WTC11 (cell line): ENCODE data around the gene ARFIP1. TPM values are rescaled to one million over a fixed set of nuclear protein-coding genes. Genes with fewer than 3 reads are reported as not detected.

Experiments used
- ATAC-seq: fragments of 200-7000 bp; cut with Tn5 transposase; 2 replicates; pipeline ENCODE4 v1.10.0; 2021; ENCODE audit warnings: mild to moderate bottlenecking, moderate library complexity
- CTCF ChIA-PET: fragments of 300-600 bp; sonication (Branson Sonifier 250); formaldehyde crosslinking; loops from one replicate; lab custom pipeline; 2021; ENCODE audit warnings: antibody characterized with exemption; lab: Charles Lee
- POLR2A ChIA-PET: fragments of 350-600 bp; sonication (Branson Sonifier 250); formaldehyde crosslinking; loops from one replicate; lab custom pipeline; 2021; ENCODE audit warnings: antibody characterized with exemption; lab: Charles Lee
- DNase-seq: peaks from one replicate; pipeline ENCODE4 v3.0.0; 2021; ENCODE audit warnings: low spot score
- H3K27ac Mint-ChIP-seq: 2 replicates; pipeline ENCODE4 v1.8.0; 2021; ENCODE audit warnings: mixed read lengths
- H3K27me3 Mint-ChIP-seq: 2 replicates; pipeline ENCODE4 v1.8.0; 2021; ENCODE audit warnings: low read depth, mild to moderate bottlenecking, moderate library complexity, mixed read lengths
- H3K36me3 Mint-ChIP-seq: 2 replicates; pipeline ENCODE4 v1.8.0; 2021; ENCODE audit warnings: mixed read lengths
- H3K4me1 Mint-ChIP-seq: 2 replicates; pipeline ENCODE4 v1.8.0; 2022; ENCODE audit warnings: mixed read lengths
- H3K4me3 Mint-ChIP-seq: 2 replicates; pipeline ENCODE4 v1.8.0; 2021; ENCODE audit warnings: mild to moderate bottlenecking, moderate library complexity, mixed read lengths
- H3K9me3 Mint-ChIP-seq: 2 replicates; pipeline ENCODE4 v1.8.0; 2021; ENCODE audit warnings: mixed read lengths
- ATF1 ChIP-seq: sonication (generic); formaldehyde crosslinking; IDR thresholded peaks from 2 replicates; pipeline ENCODE4 v1.8.1; 2023; ENCODE audit warnings: mild to moderate bottlenecking, moderate library complexity, missing genetic modification reagents
- EMX1 ChIP-seq: fragments of 250-450 bp; sonication (Bioruptor Pico); IDR thresholded peaks from 2 replicates; pipeline ENCODE4 v1.8.0; 2021; ENCODE audit warnings: mild to moderate bottlenecking
- GRHL2 ChIP-seq: fragments of 250-450 bp; sonication (Bioruptor Pico); IDR thresholded peaks from 2 replicates; pipeline ENCODE4 v1.8.0; 2022; ENCODE audit warnings: mild to moderate bottlenecking, moderate library complexity; ENCODE audit not compliant: insufficient replicate concordance, severe bottlenecking
- MXD4 ChIP-seq: fragments of 250-450 bp; sonication (Bioruptor Pico); IDR thresholded peaks from 2 replicates; pipeline ENCODE4 v1.8.0; 2021; ENCODE audit warnings: mild to moderate bottlenecking, moderate library complexity, borderline replicate concordance
- NFATC4 ChIP-seq: fragments of 250-450 bp; sonication (Bioruptor Pico); IDR thresholded peaks from 2 replicates; pipeline ENCODE4 v1.9.0; 2021; ENCODE audit warnings: mild to moderate bottlenecking
- OVOL2 ChIP-seq: fragments of 250-450 bp; sonication (Bioruptor Pico); IDR thresholded peaks from 2 replicates; pipeline ENCODE4 v1.9.0; 2021; ENCODE audit warnings: mild to moderate bottlenecking, borderline replicate concordance
- RELA ChIP-seq: sonication (generic); formaldehyde crosslinking; IDR thresholded peaks from 2 replicates; pipeline ENCODE4 v1.8.1; 2022; ENCODE audit warnings: missing genetic modification reagents, mild to moderate bottlenecking, borderline replicate concordance
- TEAD1 ChIP-seq: sonication (generic); formaldehyde crosslinking; IDR thresholded peaks from 2 replicates; pipeline ENCODE4 v1.8.0; 2022; ENCODE audit warnings: mild to moderate bottlenecking, missing genetic modification reagents
- ZBTB21 ChIP-seq: sonication (generic); formaldehyde crosslinking; IDR thresholded peaks from 2 replicates; pipeline ENCODE4 v1.8.1; 2023; ENCODE audit warnings: mild to moderate bottlenecking, missing genetic modification reagents, borderline replicate concordance
- ZNF232 ChIP-seq: sonication (generic); formaldehyde crosslinking; IDR thresholded peaks from 2 replicates; pipeline ENCODE4 v1.8.0; 2022; ENCODE audit warnings: mild to moderate bottlenecking, missing genetic modification reagents
- ZNF317 ChIP-seq: sonication (generic); formaldehyde crosslinking; IDR thresholded peaks from 2 replicates; pipeline ENCODE4 v1.8.1; 2023; ENCODE audit warnings: low read depth, mild to moderate bottlenecking, moderate library complexity, missing genetic modification reagents, borderline replicate concordance
- total RNA-seq: library from RNA; stranded (reverse); gene quantifications from 3 replicates; pipeline ENCODE4 v1.2.3, GENCODE V29; 2021
- TF ChIP-seq, protein P1 (sequence below): fragments of 250-450 bp; sonication (Bioruptor Pico); IDR thresholded peaks from 2 replicates; pipeline ENCODE4 v1.9.0; 2021; ENCODE audit warnings: mild to moderate bottlenecking
- TF ChIP-seq, protein P2 (sequence below): sonication (generic); formaldehyde crosslinking; IDR thresholded peaks from 2 replicates; pipeline ENCODE4 v1.8.1; 2022; ENCODE audit warnings: mild to moderate bottlenecking, moderate library complexity, missing genetic modification reagents
- TF ChIP-seq, protein P3 (sequence below): sonication (generic); formaldehyde crosslinking; IDR thresholded peaks from 2 replicates; pipeline ENCODE4 v1.8.0; 2022; ENCODE audit warnings: missing genetic modification reagents
- TF ChIP-seq, protein P4 (sequence below): sonication (generic); formaldehyde crosslinking; conservative IDR thresholded peaks from 2 replicates; pipeline ENCODE4 v1.8.1; 2022; ENCODE audit warnings: mild to moderate bottlenecking, missing genetic modification reagents
- TF ChIP-seq, protein P5 (sequence below): sonication (generic); formaldehyde crosslinking; IDR thresholded peaks from 2 replicates; pipeline ENCODE4 v1.8.1; 2022; ENCODE audit warnings: low read depth, mild to moderate bottlenecking, moderate library complexity, missing genetic modification reagents, borderline replicate concordance
- TF ChIP-seq, protein P6 (sequence below): fragments of 250-450 bp; sonication (Bioruptor Pico); IDR thresholded peaks from 2 replicates; pipeline ENCODE4 v1.9.0; 2021; ENCODE audit warnings: mild to moderate bottlenecking, borderline replicate concordance
- TF ChIP-seq, protein P7 (sequence below): fragments of 250-450 bp; sonication (Bioruptor Pico); IDR thresholded peaks from 2 replicates; pipeline ENCODE4 v2.1.2; 2022; ENCODE audit warnings: mild to moderate bottlenecking, moderate library complexity

The ARFIP1 gene
- total RNA-seq, 1 experiment from 2014 or later, result 35.3 TPM

DNA sequence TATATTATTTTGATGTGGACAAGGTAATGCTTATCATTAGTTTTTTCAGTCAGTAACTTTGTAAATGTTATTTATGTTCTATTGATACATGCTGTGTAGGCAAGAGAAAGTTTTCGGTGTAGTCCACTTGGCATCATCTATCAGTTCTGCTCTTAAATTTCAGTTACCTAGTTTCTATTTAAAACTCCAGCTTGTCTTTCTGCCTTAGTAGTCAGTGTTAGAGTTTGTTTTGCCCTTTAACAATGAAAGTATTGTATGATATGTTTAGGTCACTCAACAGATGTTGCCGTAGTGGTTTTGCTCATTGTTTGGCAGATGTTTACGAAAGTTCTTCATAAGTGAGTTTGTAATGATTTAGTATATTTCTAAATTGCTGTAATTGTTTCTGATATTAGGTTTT, 121.5 kb downstream of the ARFIP1 start (continued):
- TF ChIP-seq, protein P1, sequence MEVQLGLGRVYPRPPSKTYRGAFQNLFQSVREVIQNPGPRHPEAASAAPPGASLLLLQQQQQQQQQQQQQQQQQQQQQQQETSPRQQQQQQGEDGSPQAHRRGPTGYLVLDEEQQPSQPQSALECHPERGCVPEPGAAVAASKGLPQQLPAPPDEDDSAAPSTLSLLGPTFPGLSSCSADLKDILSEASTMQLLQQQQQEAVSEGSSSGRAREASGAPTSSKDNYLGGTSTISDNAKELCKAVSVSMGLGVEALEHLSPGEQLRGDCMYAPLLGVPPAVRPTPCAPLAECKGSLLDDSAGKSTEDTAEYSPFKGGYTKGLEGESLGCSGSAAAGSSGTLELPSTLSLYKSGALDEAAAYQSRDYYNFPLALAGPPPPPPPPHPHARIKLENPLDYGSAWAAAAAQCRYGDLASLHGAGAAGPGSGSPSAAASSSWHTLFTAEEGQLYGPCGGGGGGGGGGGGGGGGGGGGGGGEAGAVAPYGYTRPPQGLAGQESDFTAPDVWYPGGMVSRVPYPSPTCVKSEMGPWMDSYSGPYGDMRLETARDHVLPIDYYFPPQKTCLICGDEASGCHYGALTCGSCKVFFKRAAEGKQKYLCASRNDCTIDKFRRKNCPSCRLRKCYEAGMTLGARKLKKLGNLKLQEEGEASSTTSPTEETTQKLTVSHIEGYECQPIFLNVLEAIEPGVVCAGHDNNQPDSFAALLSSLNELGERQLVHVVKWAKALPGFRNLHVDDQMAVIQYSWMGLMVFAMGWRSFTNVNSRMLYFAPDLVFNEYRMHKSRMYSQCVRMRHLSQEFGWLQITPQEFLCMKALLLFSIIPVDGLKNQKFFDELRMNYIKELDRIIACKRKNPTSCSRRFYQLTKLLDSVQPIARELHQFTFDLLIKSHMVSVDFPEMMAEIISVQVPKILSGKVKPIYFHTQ (CRISPR knock-in tag), result no peak
- TF ChIP-seq MXD4 (CRISPR knock-in tag), result no peak
- TF ChIP-seq ZBTB21 (CRISPR knock-in tag), result no peak
- TF ChIP-seq EMX1 (CRISPR knock-in tag), result no peak
- no peak for TF ChIP-seq ZNF232 (CRISPR knock-in tag)

DNA sequence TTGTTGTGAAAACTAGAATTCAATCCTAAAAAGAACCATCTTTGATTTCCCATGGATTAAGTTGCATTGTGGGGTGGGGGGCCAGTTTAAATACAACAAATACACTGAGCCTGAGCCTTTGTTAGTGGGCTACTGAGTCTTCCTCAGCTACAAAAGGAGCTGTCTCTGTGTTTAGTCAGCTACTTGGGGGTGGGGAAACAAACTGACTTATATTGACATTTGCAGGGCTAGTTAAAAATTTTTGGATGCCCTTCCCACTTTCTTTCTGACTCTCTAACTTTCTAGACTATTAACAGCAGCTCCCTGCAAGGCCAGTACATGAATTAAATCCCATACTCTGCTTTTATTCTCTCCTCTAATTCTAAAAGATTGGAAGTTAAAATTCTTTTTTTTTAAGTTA, 123.9 kb downstream of the ARFIP1 start:
- no peak overlapping the region for H3K27ac Mint-ChIP-seq
- ChIA-PET POLR2A (no interaction called here), CTCF (no interaction called here)
- DNase-seq (no peak), ATAC-seq (no peak)
- no peaks in the 10 kb centered on the region for H3K27me3 Mint-ChIP-seq
- H3K9me3 Mint-ChIP-seq, result peaks cover 4% of the 10 kb centered on the region
- no peak overlapping the region for H3K4me3 Mint-ChIP-seq
- peaks cover 7% of the 10 kb centered on the region for H3K36me3 Mint-ChIP-seq
- peaks cover 10% of the 10 kb centered on the region for H3K4me1 Mint-ChIP-seq
- TF ChIP-seq, protein P2, sequence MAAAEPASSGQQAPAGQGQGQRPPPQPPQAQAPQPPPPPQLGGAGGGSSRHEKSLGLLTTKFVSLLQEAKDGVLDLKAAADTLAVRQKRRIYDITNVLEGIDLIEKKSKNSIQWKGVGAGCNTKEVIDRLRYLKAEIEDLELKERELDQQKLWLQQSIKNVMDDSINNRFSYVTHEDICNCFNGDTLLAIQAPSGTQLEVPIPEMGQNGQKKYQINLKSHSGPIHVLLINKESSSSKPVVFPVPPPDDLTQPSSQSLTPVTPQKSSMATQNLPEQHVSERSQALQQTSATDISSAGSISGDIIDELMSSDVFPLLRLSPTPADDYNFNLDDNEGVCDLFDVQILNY, result no peak
- TF ChIP-seq, protein P1 (CRISPR knock-in tag), result no peak
- TF ChIP-seq, protein P3, sequence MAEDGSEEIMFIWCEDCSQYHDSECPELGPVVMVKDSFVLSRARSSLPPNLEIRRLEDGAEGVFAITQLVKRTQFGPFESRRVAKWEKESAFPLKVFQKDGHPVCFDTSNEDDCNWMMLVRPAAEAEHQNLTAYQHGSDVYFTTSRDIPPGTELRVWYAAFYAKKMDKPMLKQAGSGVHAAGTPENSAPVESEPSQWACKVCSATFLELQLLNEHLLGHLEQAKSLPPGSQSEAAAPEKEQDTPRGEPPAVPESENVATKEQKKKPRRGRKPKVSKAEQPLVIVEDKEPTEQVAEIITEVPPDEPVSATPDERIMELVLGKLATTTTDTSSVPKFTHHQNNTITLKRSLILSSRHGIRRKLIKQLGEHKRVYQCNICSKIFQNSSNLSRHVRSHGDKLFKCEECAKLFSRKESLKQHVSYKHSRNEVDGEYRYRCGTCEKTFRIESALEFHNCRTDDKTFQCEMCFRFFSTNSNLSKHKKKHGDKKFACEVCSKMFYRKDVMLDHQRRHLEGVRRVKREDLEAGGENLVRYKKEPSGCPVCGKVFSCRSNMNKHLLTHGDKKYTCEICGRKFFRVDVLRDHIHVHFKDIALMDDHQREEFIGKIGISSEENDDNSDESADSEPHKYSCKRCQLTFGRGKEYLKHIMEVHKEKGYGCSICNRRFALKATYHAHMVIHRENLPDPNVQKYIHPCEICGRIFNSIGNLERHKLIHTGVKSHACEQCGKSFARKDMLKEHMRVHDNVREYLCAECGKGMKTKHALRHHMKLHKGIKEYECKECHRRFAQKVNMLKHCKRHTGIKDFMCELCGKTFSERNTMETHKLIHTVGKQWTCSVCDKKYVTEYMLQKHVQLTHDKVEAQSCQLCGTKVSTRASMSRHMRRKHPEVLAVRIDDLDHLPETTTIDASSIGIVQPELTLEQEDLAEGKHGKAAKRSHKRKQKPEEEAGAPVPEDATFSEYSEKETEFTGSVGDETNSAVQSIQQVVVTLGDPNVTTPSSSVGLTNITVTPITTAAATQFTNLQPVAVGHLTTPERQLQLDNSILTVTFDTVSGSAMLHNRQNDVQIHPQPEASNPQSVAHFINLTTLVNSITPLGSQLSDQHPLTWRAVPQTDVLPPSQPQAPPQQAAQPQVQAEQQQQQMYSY (CRISPR knock-in tag), result no peak
- TF ChIP-seq OVOL2, result no peak
- no peak for TF ChIP-seq GRHL2 (CRISPR knock-in tag)
- TF ChIP-seq, protein P4, sequence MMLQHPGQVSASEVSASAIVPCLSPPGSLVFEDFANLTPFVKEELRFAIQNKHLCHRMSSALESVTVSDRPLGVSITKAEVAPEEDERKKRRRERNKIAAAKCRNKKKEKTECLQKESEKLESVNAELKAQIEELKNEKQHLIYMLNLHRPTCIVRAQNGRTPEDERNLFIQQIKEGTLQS, result no peak
- TF ChIP-seq, protein P5, sequence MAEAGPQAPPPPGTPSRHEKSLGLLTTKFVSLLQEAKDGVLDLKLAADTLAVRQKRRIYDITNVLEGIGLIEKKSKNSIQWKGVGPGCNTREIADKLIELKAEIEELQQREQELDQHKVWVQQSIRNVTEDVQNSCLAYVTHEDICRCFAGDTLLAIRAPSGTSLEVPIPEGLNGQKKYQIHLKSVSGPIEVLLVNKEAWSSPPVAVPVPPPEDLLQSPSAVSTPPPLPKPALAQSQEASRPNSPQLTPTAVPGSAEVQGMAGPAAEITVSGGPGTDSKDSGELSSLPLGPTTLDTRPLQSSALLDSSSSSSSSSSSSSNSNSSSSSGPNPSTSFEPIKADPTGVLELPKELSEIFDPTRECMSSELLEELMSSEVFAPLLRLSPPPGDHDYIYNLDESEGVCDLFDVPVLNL (CRISPR knock-in tag), result no peak
- TF ChIP-seq TEAD1, result no peak
- no peak for TF ChIP-seq NFATC4 (CRISPR knock-in tag)
- no peak for TF ChIP-seq ZNF232 (CRISPR knock-in tag)
- TF ChIP-seq ATF1, result no peak
- no peak for TF ChIP-seq ZNF317
- no peak for TF ChIP-seq RELA (CRISPR knock-in tag)
- TF ChIP-seq, protein P6, sequence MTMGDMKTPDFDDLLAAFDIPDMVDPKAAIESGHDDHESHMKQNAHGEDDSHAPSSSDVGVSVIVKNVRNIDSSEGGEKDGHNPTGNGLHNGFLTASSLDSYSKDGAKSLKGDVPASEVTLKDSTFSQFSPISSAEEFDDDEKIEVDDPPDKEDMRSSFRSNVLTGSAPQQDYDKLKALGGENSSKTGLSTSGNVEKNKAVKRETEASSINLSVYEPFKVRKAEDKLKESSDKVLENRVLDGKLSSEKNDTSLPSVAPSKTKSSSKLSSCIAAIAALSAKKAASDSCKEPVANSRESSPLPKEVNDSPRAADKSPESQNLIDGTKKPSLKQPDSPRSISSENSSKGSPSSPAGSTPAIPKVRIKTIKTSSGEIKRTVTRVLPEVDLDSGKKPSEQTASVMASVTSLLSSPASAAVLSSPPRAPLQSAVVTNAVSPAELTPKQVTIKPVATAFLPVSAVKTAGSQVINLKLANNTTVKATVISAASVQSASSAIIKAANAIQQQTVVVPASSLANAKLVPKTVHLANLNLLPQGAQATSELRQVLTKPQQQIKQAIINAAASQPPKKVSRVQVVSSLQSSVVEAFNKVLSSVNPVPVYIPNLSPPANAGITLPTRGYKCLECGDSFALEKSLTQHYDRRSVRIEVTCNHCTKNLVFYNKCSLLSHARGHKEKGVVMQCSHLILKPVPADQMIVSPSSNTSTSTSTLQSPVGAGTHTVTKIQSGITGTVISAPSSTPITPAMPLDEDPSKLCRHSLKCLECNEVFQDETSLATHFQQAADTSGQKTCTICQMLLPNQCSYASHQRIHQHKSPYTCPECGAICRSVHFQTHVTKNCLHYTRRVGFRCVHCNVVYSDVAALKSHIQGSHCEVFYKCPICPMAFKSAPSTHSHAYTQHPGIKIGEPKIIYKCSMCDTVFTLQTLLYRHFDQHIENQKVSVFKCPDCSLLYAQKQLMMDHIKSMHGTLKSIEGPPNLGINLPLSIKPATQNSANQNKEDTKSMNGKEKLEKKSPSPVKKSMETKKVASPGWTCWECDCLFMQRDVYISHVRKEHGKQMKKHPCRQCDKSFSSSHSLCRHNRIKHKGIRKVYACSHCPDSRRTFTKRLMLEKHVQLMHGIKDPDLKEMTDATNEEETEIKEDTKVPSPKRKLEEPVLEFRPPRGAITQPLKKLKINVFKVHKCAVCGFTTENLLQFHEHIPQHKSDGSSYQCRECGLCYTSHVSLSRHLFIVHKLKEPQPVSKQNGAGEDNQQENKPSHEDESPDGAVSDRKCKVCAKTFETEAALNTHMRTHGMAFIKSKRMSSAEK, result no peak
- TF ChIP-seq, protein P7, sequence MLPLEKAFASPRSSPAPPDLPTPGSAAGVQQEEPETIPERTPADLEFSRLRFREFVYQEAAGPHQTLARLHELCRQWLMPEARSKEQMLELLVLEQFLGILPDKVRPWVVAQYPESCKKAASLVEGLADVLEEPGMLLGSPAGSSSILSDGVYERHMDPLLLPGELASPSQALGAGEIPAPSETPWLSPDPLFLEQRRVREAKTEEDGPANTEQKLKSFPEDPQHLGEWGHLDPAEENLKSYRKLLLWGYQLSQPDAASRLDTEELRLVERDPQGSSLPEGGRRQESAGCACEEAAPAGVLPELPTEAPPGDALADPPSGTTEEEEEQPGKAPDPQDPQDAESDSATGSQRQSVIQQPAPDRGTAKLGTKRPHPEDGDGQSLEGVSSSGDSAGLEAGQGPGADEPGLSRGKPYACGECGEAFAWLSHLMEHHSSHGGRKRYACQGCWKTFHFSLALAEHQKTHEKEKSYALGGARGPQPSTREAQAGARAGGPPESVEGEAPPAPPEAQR (CRISPR knock-in tag), result no peak
